ENCODE results near the gene FRMD1.
A peak's percentile ranks its signal among the peaks of the same experiment; 100 is the strongest.

FRMD1 gene

DNA sequence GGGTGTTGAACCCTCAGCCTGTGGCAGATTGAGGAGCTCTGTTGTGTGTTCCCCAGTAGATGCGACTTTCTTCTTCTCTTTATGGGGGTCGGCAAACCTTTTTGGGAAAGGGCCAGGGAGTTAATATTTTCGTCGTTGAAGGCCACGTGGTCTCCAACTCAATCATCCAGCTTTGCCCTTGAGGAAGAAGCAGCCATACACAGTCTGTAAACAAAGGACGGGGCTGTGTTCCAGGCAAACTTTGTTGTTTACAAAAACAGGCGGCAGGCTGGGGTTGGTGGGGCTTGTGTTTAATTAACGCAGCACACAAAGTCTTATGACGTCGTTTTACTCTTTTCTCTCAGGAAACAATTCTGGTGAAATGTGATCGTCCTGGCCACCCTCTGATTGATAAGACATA, 61.4 kb downstream of the FRMD1 start:
- H3K27ac ChIP-seq, result no peak overlapping the region
- TF ChIP-seq, protein P1, sequence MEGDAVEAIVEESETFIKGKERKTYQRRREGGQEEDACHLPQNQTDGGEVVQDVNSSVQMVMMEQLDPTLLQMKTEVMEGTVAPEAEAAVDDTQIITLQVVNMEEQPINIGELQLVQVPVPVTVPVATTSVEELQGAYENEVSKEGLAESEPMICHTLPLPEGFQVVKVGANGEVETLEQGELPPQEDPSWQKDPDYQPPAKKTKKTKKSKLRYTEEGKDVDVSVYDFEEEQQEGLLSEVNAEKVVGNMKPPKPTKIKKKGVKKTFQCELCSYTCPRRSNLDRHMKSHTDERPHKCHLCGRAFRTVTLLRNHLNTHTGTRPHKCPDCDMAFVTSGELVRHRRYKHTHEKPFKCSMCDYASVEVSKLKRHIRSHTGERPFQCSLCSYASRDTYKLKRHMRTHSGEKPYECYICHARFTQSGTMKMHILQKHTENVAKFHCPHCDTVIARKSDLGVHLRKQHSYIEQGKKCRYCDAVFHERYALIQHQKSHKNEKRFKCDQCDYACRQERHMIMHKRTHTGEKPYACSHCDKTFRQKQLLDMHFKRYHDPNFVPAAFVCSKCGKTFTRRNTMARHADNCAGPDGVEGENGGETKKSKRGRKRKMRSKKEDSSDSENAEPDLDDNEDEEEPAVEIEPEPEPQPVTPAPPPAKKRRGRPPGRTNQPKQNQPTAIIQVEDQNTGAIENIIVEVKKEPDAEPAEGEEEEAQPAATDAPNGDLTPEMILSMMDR (conservative IDR thresholded peaks at IDR 0.05; ENCODE audit: low read depth), result no peak
- CTCF ChIA-PET, result no interaction called here
- no peak for DNase-seq (ENCODE audit: low spot score)
- POLR2A ChIA-PET (ENCODE audit: low non-redundant PET), result no interaction called here

DNA sequence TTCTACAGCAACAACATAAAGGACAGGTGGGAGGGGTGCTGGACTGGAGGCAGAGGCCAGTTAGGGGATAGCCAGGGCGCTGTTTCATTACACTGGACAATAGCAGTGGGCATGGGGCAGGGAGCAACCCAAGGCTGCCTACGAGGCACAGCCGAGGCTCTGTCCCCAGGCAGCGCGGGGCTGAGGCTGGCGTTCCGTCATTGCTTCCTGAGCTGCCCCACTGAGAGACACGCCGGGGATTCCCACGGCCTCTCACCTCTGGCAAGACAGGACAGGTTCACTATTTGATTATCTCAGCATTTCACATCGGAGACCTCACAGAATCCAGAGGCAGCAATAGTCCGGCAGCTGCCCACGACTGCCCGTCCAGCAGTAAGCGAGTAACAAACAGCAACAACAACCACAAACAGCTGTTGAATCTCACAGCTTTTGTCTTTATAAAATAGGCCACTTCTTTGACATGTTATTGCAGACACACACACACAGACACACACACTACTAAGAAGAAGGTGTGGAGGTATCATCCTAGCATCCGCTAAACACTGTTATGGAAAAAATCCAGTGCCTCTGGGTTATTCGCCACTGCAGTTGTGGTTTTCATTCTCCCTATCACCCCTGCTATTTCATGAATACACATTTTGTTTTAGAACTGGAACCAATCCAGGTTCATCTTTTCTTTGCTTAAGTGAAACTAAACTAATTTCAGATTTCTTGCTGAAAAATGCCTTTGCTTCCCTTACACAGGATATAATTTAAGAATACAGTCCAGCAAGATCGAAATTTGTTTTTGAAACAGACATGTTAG, 62.1 kb downstream of the FRMD1 start:
- CTCF ChIA-PET, result no interaction called here
- no peak overlapping the region for H3K27ac ChIP-seq
- TF ChIP-seq, protein P1 (conservative IDR thresholded peaks at IDR 0.05; ENCODE audit: low read depth), result no peak
- POLR2A ChIA-PET (ENCODE audit: low non-redundant PET), result no interaction called here
- peak; percentile 43 for DNase-seq (ENCODE audit: low spot score)

DNA sequence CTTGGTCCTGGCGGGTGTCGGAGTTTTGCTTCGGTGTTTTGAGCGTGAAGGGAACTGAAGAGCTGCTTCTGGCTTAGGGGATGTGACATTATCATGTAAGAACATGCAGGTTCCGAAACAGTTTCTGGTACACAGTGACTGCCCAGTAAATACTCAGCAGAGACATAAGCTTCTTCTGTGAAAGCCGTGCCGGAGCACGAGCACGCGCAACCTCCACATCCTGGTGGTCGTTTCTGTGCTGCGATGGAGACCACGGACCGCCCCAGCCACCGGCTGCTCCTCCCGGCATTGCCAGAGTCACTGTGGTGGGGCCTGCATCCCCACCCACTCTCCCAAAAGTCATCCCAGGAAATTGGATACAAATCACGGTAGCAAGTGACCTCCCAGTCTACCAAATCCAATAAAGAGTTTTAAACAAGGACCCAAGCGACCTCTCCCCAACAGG, 62.8 kb downstream of the FRMD1 start:
- no peak for DNase-seq (ENCODE audit: low spot score)
- ChIA-PET CTCF (interaction anchor here (0.7 kb wide), 1 partner anchor 812 kb away, joined by 3 read pairs; no protein-coding TSS in a partner anchor), POLR2A (ENCODE audit: low non-redundant PET) (no interaction called here)
- H3K27ac ChIP-seq, result no peak overlapping the region
- TF ChIP-seq, protein P1 (conservative IDR thresholded peaks at IDR 0.05; ENCODE audit: low read depth), result no peak

DNA sequence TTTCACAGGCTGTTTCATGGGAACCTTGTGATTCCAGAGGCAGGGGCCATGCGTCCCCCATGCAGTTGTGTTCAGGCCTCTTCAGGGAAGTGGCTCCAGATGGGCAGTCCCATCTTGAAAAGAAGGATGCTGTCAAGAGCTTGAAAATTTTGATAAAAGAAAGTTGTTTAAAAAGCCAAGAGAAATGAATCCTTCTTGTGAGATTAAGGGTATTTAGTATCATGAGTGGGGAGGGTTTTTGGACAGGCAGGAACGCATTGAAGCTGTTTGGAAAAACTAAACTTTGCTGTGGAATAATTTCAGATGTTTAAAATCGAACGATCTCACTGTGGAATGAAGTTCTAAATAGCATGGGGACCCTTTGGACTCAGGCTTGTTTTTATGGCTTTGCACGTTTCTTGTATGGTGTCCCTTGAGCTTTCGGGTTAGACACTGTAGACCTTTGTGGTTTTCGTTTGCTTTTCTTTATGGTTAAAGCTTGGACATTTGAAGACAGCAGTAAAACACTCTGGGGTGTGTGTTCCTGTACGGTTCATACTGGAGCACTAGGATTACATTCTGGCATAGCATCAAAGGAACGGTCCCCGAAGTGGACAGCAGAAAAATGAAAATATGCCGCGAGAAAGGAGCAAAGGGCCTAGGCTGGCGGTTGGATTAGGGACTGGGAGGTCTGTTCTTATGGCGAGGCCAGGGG, 63.4 kb downstream of the FRMD1 start:
- ChIA-PET POLR2A (ENCODE audit: low non-redundant PET) (no interaction called here), CTCF (interaction anchor here (0.6 to 0.7 kb wide), 3 partner anchors 41 to 811 kb away, joined by 3 to 4 read pairs (median 3); no protein-coding TSS in a partner anchor)
- TF ChIP-seq, protein P1 (conservative IDR thresholded peaks at IDR 0.05; ENCODE audit: low read depth), result no peak
- DNase-seq (ENCODE audit: low spot score), result no peak
- no peak overlapping the region for H3K27ac ChIP-seq

DNA sequence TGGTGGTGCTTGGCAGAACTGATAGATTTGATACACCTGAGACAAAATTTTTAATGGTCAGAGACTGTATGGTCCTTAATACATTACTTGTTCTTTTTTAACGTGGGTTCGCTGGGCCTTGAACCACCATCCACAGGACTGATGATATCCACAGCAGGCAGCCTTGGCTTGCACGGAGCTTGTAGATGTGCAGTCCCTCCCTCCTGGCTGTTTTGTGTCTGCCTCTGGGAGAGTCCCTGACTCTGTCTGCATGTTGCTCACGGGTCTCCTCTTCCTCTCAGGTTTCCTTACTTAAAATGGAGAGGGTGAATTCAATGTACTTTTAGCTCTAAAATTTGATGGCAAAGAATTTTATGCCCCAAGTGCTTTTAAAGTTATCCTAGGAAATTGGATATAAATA, 64.0 kb downstream of the FRMD1 start:
- no peak for DNase-seq (ENCODE audit: low spot score)
- ChIA-PET POLR2A (ENCODE audit: low non-redundant PET) (no interaction called here), CTCF (interaction anchor here (0.6 to 0.7 kb wide), 2 partner anchors 41 to 273 kb away, joined by 3 to 4 read pairs; no protein-coding TSS in a partner anchor)
- TF ChIP-seq, protein P1 (conservative IDR thresholded peaks at IDR 0.05; ENCODE audit: low read depth), result no peak
- H3K27ac ChIP-seq, result no peak overlapping the region

DNA sequence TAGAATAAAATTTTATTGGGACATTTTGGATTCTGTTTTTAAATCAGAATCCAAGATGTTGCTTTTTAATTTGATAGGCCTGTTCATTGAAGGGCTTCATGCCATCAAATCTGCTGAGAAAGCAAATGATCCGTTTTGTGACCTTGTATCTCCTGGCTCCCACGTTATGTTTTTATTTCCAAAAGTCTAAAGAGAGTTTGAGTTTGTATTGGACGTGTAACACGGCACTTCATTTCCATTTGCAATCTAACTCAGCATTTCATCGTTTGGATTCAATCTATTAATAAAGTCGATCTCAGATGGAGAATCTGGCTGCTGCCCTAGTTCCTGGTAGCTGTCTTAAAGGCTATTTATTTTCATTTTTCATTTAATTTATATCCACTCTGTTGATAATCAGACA, 64.6 kb downstream of the FRMD1 start:
- TF ChIP-seq, protein P1 (conservative IDR thresholded peaks at IDR 0.05; ENCODE audit: low read depth), result no peak
- DNase-seq (ENCODE audit: low spot score), result no peak
- ChIA-PET POLR2A (ENCODE audit: low non-redundant PET) (no interaction called here), CTCF (no interaction called here)
- H3K27ac ChIP-seq, result no peak overlapping the region
